Neural crest cell (in vitro differentiated cells): Measurements from ENCODE around the gene RIMBP2. TPM values are rescaled to one million over a fixed set of nuclear protein-coding genes. Genes with fewer than 3 reads are reported as not detected.
"Not testable (repeated sequence)": the region's sequence is repeated elsewhere in the genome, so short reads cannot be mapped to it uniquely, and the experiment has no call there.

Experiments
- DNase-seq: peaks from one replicate; pipeline ENCODE4 v3.0.0; 2021; ENCODE audit warnings: low read depth, mixed read lengths, low spot score
- H3K27ac Mint-ChIP-seq: one replicate; pipeline ENCODE4 v1.8.0; 2021; ENCODE audit warnings: mild to moderate bottlenecking, mixed read lengths; ENCODE audit not compliant: unreplicated experiment
- H3K27me3 Mint-ChIP-seq: 2 replicates; pipeline ENCODE4 v1.8.0; 2021; ENCODE audit warnings: low read depth, mild to moderate bottlenecking, mixed read lengths
- H3K36me3 Mint-ChIP-seq: 2 replicates; pipeline ENCODE4 v1.8.0; 2021; ENCODE audit warnings: low read depth, mild to moderate bottlenecking, mixed read lengths
- H3K4me1 Mint-ChIP-seq: 2 replicates; pipeline ENCODE4 v1.8.0; 2021; ENCODE audit warnings: mixed read lengths
- H3K4me3 Mint-ChIP-seq: one replicate; pipeline ENCODE4 v1.8.0; 2021; ENCODE audit warnings: mild to moderate bottlenecking, mixed read lengths
- H3K9me3 Mint-ChIP-seq: 2 replicates; pipeline ENCODE4 v1.8.0; 2021; ENCODE audit warnings: mixed read lengths
- CTCF ChIP-seq: fragments of 200-600 bp; sonication (generic); conservative IDR thresholded peaks from 2 replicates; pipeline ENCODE4 v1.5.0; 2021; ENCODE audit warnings: antibody characterized with exemption, mild to moderate bottlenecking
- total RNA-seq: library from RNA; stranded (reverse); gene quantifications from 2 replicates; pipeline ENCODE4 v1.2.1, GENCODE V29; 2021

The RIMBP2 gene
- total RNA-seq, 1 donor from 2014 or later, result 5.9 TPM

- H3K4me1 Mint-ChIP-seq, result peaks cover 25% of the 10 kb centered on the region
- no peaks in the 10 kb centered on the region for H3K36me3 Mint-ChIP-seq
- H3K4me3 Mint-ChIP-seq, result no peak overlapping the region
- H3K27ac Mint-ChIP-seq, result no peak overlapping the region
- H3K27me3 Mint-ChIP-seq, result peaks cover 23% of the 10 kb centered on the region
- no peak for TF ChIP-seq CTCF
- peaks cover 6% of the 10 kb centered on the region for H3K9me3 Mint-ChIP-seq
- no peak for DNase-seq
These were observed 124.4 kb downstream of the RIMBP2 start for GRCh38 chr12:130591736-130592135.

GRCh38 chr12:130590685-130591084, 125.4 kb downstream of the RIMBP2 start:
- H3K36me3 Mint-ChIP-seq, result no peaks in the 10 kb centered on the region
- H3K4me1 Mint-ChIP-seq, result peaks cover 25% of the 10 kb centered on the region
- no peak for DNase-seq
- H3K27ac Mint-ChIP-seq, result no peak overlapping the region
- TF ChIP-seq CTCF, result no peak
- H3K9me3 Mint-ChIP-seq, result peaks cover 6% of the 10 kb centered on the region
- H3K4me3 Mint-ChIP-seq, result no peak overlapping the region
- H3K27me3 Mint-ChIP-seq, result peaks cover 26% of the 10 kb centered on the region

- Mint-ChIP-seq H3K27ac (no peak overlapping the region), H3K9me3 (peaks cover 6% of the 10 kb centered on the region), H3K4me3 (no peak overlapping the region), H3K4me1 (peaks cover 25% of the 10 kb centered on the region), H3K27me3 (peaks cover 27% of the 10 kb centered on the region), H3K36me3 (no peaks in the 10 kb centered on the region)
- TF ChIP-seq CTCF, result no peak
- DNase-seq, result no peak
These were observed 126.4 kb downstream of the RIMBP2 start for GRCh38 chr12:130589540-130590317.

- Mint-ChIP-seq H3K4me1 (peaks cover 25% of the 10 kb centered on the region), H3K36me3 (no peaks in the 10 kb centered on the region), H3K27ac (no peak overlapping the region), H3K9me3 (peaks cover 6% of the 10 kb centered on the region), H3K27me3 (peaks cover 27% of the 10 kb centered on the region), H3K4me3 (no peak overlapping the region)
- no peak for TF ChIP-seq CTCF
- DNase-seq, result no peak
These were observed 127.2 kb downstream of the RIMBP2 start for GRCh38 chr12:130588696-130589539.

- no peak overlapping the region for H3K27ac Mint-ChIP-seq
These were observed 128.1 kb downstream of the RIMBP2 start for GRCh38 chr12:130587966-130588365.

GRCh38 chr12:130584475-130584874, 131.6 kb downstream of the RIMBP2 start:
- H3K27ac Mint-ChIP-seq, H3K4me3 Mint-ChIP-seq, H3K36me3 Mint-ChIP-seq, H3K9me3 Mint-ChIP-seq, DNase-seq: not testable (repeated sequence)
- Mint-ChIP-seq H3K27me3 (peaks cover 13% of the 10 kb centered on the region), H3K4me1 (peaks cover 16% of the 10 kb centered on the region)

More at GRCh38 chr12:130587966-130588365, 128.1 kb downstream of the RIMBP2 start:
- Mint-ChIP-seq H3K27me3 (peaks cover 25% of the 10 kb centered on the region), H3K4me1 (peaks cover 25% of the 10 kb centered on the region), H3K36me3 (no peaks in the 10 kb centered on the region), H3K4me3 (no peak overlapping the region), H3K9me3 (peaks cover 6% of the 10 kb centered on the region)
- no peak for TF ChIP-seq CTCF
- DNase-seq, result no peak
